ENCODE data around the gene CNOT6.

DNA sequence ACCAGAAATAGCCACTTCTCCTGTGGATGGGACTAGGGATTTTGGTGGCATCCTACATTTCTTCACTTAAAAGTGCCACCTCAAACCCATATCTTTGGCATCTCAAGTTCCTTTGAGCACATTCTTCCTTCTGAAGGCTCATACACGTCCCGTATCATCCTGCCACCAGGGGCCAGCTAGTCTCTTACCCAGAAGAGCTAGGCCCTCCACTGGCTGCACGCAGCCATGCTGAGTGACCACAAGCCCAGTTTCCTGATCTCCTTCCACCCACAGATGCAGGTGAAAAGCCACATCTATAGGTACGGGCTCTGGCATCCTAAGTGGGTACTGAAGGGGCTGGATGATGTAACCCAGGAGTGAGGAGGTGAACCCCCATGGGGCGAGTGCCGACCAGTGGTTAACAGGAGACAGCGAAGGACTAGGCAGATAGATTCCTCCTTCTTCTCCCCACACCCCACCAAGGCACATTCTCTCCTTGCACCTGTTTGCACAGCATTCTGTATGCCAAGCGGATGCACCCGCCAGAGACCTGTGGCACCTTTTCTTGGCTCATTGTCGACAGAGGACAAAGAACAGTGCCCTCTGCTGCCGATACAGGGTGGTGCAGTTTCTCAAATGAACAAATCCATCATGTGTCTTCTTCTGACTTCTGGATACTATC, 111.5 kb downstream of the CNOT6 start:
- TF ChIP-seq, protein P1, sequence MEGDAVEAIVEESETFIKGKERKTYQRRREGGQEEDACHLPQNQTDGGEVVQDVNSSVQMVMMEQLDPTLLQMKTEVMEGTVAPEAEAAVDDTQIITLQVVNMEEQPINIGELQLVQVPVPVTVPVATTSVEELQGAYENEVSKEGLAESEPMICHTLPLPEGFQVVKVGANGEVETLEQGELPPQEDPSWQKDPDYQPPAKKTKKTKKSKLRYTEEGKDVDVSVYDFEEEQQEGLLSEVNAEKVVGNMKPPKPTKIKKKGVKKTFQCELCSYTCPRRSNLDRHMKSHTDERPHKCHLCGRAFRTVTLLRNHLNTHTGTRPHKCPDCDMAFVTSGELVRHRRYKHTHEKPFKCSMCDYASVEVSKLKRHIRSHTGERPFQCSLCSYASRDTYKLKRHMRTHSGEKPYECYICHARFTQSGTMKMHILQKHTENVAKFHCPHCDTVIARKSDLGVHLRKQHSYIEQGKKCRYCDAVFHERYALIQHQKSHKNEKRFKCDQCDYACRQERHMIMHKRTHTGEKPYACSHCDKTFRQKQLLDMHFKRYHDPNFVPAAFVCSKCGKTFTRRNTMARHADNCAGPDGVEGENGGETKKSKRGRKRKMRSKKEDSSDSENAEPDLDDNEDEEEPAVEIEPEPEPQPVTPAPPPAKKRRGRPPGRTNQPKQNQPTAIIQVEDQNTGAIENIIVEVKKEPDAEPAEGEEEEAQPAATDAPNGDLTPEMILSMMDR (IDR thresholded peaks at IDR 0.05) = peak; percentile 88
- TF ChIP-seq ZFX (IDR thresholded peaks at IDR 0.05; ENCODE audit: borderline replicate concordance) = no peak
